WTC11 (cell line): ENCODE results near the gene LPAR2. TPM values are rescaled to one million over a fixed set of nuclear protein-coding genes. Genes with fewer than 3 reads are reported as not detected.

ENCODE experiments used
- ATAC-seq: fragments of 200-7000 bp; cut with Tn5 transposase; 2 replicates; pipeline ENCODE4 v1.10.0; 2021; ENCODE audit warnings: mild to moderate bottlenecking, moderate library complexity
- CTCF ChIA-PET: fragments of 300-600 bp; sonication (Branson Sonifier 250); formaldehyde crosslinking; loops from one replicate; lab custom pipeline; 2021; ENCODE audit warnings: antibody characterized with exemption; lab: Charles Lee
- POLR2A ChIA-PET: fragments of 350-600 bp; sonication (Branson Sonifier 250); formaldehyde crosslinking; loops from one replicate; lab custom pipeline; 2021; ENCODE audit warnings: antibody characterized with exemption; lab: Charles Lee
- DNase-seq: peaks from one replicate; pipeline ENCODE4 v3.0.0; 2021; ENCODE audit warnings: low spot score
- H3K27ac Mint-ChIP-seq: 2 replicates; pipeline ENCODE4 v1.8.0; 2021; ENCODE audit warnings: mixed read lengths
- H3K27me3 Mint-ChIP-seq: 2 replicates; pipeline ENCODE4 v1.8.0; 2021; ENCODE audit warnings: low read depth, mild to moderate bottlenecking, moderate library complexity, mixed read lengths
- H3K36me3 Mint-ChIP-seq: 2 replicates; pipeline ENCODE4 v1.8.0; 2021; ENCODE audit warnings: mixed read lengths
- H3K4me1 Mint-ChIP-seq: 2 replicates; pipeline ENCODE4 v1.8.0; 2022; ENCODE audit warnings: mixed read lengths
- H3K4me3 Mint-ChIP-seq: 2 replicates; pipeline ENCODE4 v1.8.0; 2021; ENCODE audit warnings: mild to moderate bottlenecking, moderate library complexity, mixed read lengths
- H3K9me3 Mint-ChIP-seq: 2 replicates; pipeline ENCODE4 v1.8.0; 2021; ENCODE audit warnings: mixed read lengths
- AR ChIP-seq: fragments of 250-450 bp; sonication (Bioruptor Pico); IDR thresholded peaks from 2 replicates; pipeline ENCODE4 v1.9.0; 2021; ENCODE audit warnings: mild to moderate bottlenecking
- ATF3 ChIP-seq: sonication (generic); formaldehyde crosslinking; conservative IDR thresholded peaks from 2 replicates; pipeline ENCODE4 v1.8.1; 2022; ENCODE audit warnings: mild to moderate bottlenecking, missing genetic modification reagents
- CDX4 ChIP-seq: fragments of 250-450 bp; sonication (Bioruptor Pico); IDR thresholded peaks from 2 replicates; pipeline ENCODE4 v1.9.0; 2021; ENCODE audit warnings: moderate library complexity, mild to moderate bottlenecking, inconsistent platforms, borderline replicate concordance
- CREM ChIP-seq: sonication (generic); formaldehyde crosslinking; IDR thresholded peaks from 2 replicates; pipeline ENCODE4 v1.8.1; 2022; ENCODE audit warnings: mild to moderate bottlenecking, missing genetic modification reagents, moderate library complexity
- E2F4 ChIP-seq: sonication (generic); formaldehyde crosslinking; IDR thresholded peaks from 2 replicates; pipeline ENCODE4 v1.8.1; 2022; ENCODE audit warnings: low read depth, mild to moderate bottlenecking, moderate library complexity, missing genetic modification reagents, borderline replicate concordance
- EMX1 ChIP-seq: fragments of 250-450 bp; sonication (Bioruptor Pico); IDR thresholded peaks from 2 replicates; pipeline ENCODE4 v1.8.0; 2021; ENCODE audit warnings: mild to moderate bottlenecking
- ETV6 ChIP-seq: sonication (generic); formaldehyde crosslinking; IDR thresholded peaks from 2 replicates; pipeline ENCODE4 v1.8.1; 2022; ENCODE audit warnings: mild to moderate bottlenecking, missing genetic modification reagents
- FOXK1 ChIP-seq: sonication (generic); formaldehyde crosslinking; IDR thresholded peaks from 2 replicates; pipeline ENCODE4 v1.8.0; 2022; ENCODE audit warnings: mild to moderate bottlenecking, moderate library complexity, missing genetic modification reagents
- FOXP4 ChIP-seq: sonication (generic); formaldehyde crosslinking; IDR thresholded peaks from 2 replicates; pipeline ENCODE4 v1.8.0; 2022; ENCODE audit warnings: mild to moderate bottlenecking, missing genetic modification reagents
- HMGA2 ChIP-seq: fragments of 250-450 bp; sonication (Bioruptor Pico); IDR thresholded peaks from 2 replicates; pipeline ENCODE4 v1.4.0; 2021; ENCODE audit warnings: mild to moderate bottlenecking, moderate library complexity
- NR1H2 ChIP-seq: sonication (generic); formaldehyde crosslinking; IDR thresholded peaks from 2 replicates; pipeline ENCODE4 v1.9.0; 2021; ENCODE audit warnings: mild to moderate bottlenecking, moderate library complexity, missing genetic modification reagents
- NR3C1 ChIP-seq: sonication (generic); formaldehyde crosslinking; conservative IDR thresholded peaks from 2 replicates; pipeline ENCODE4 v1.8.1; 2023; ENCODE audit warnings: low read depth, mild to moderate bottlenecking, missing genetic modification reagents
- OVOL2 ChIP-seq: fragments of 250-450 bp; sonication (Bioruptor Pico); IDR thresholded peaks from 2 replicates; pipeline ENCODE4 v1.9.0; 2021; ENCODE audit warnings: mild to moderate bottlenecking, borderline replicate concordance
- PRRX2 ChIP-seq: fragments of 250-450 bp; sonication (Bioruptor Pico); IDR thresholded peaks from 2 replicates; pipeline ENCODE4 v1.8.0; 2021; ENCODE audit warnings: mild to moderate bottlenecking
- RELA ChIP-seq: sonication (generic); formaldehyde crosslinking; IDR thresholded peaks from 2 replicates; pipeline ENCODE4 v1.8.1; 2022; ENCODE audit warnings: missing genetic modification reagents, mild to moderate bottlenecking, borderline replicate concordance
- SMAD3 ChIP-seq: sonication (generic); formaldehyde crosslinking; IDR thresholded peaks from 2 replicates; pipeline ENCODE4 v1.8.0; 2022; ENCODE audit warnings: missing genetic modification reagents, mild to moderate bottlenecking, borderline replicate concordance
- SOX15 ChIP-seq: fragments of 250-450 bp; sonication (Bioruptor Pico); IDR thresholded peaks from 2 replicates; pipeline ENCODE4 v1.9.0; 2021; ENCODE audit warnings: mild to moderate bottlenecking
- TCF7 ChIP-seq: sonication (generic); formaldehyde crosslinking; IDR thresholded peaks from 2 replicates; pipeline ENCODE4 v1.8.0; 2022; ENCODE audit warnings: mild to moderate bottlenecking, low read depth, missing genetic modification reagents, moderate library complexity
- TEAD4 ChIP-seq: sonication (generic); formaldehyde crosslinking; IDR thresholded peaks from 2 replicates; pipeline ENCODE4 v1.8.0; 2022; ENCODE audit warnings: mild to moderate bottlenecking, missing genetic modification reagents
- USF1 ChIP-seq: sonication (generic); formaldehyde crosslinking; IDR thresholded peaks from 2 replicates; pipeline ENCODE4 v1.8.0; 2022; ENCODE audit warnings: mild to moderate bottlenecking, missing genetic modification reagents
- USF2 ChIP-seq: sonication (generic); formaldehyde crosslinking; IDR thresholded peaks from 2 replicates; pipeline ENCODE4 v1.8.1; 2023; ENCODE audit warnings: mild to moderate bottlenecking, missing genetic modification reagents, moderate library complexity
- ZNF396 ChIP-seq: fragments of 250-450 bp; sonication (Bioruptor Pico); IDR thresholded peaks from 2 replicates; pipeline ENCODE4 v1.8.0; 2021; ENCODE audit warnings: mild to moderate bottlenecking, moderate library complexity, borderline replicate concordance
- ZNF416 ChIP-seq: fragments of 250-450 bp; sonication (Bioruptor Pico); IDR thresholded peaks from 2 replicates; pipeline ENCODE4 v1.9.0; 2021; ENCODE audit warnings: mild to moderate bottlenecking, inconsistent platforms
- ZNF423 ChIP-seq: fragments of 250-450 bp; sonication (Bioruptor Pico); IDR thresholded peaks from 2 replicates; pipeline ENCODE4 v2.1.2; 2022; ENCODE audit warnings: mild to moderate bottlenecking, moderate library complexity
- ZNF671 ChIP-seq: fragments of 250-450 bp; sonication (Bioruptor Pico); IDR thresholded peaks from 2 replicates; pipeline ENCODE4 v1.8.0; 2021; ENCODE audit warnings: mild to moderate bottlenecking
- total RNA-seq: library from RNA; stranded (reverse); gene quantifications from 3 replicates; pipeline ENCODE4 v1.2.3, GENCODE V29; 2021

LPAR2 gene
- total RNA-seq, 1 experiment from 2014 or later, result 44.5 TPM

GRCh38 chr19:19655051-19655594 lies 27.1 kb upstream of the LPAR2 start (continued):
- TF ChIP-seq TEAD4 (CRISPR knock-in tag), result no peak

- Mint-ChIP-seq H3K4me3 (no peak overlapping the region), H3K36me3 (peaks cover 71% of the 10 kb centered on the region), H3K9me3 (no peaks in the 10 kb centered on the region), H3K27me3 (no peaks in the 10 kb centered on the region), H3K27ac (no peak overlapping the region), H3K4me1 (no peaks in the 10 kb centered on the region)
- no peak for TF ChIP-seq CDX4
- TF ChIP-seq NR3C1, result no peak
- TF ChIP-seq EMX1, result no peak
- TF ChIP-seq SOX15, result no peak
- no peak for TF ChIP-seq E2F4 (CRISPR knock-in tag)
- no peak for TF ChIP-seq NR1H2 (CRISPR knock-in tag)
- TF ChIP-seq ZNF423 (CRISPR knock-in tag), result no peak
- TF ChIP-seq USF2, result no peak
- no peak for TF ChIP-seq HMGA2 (CRISPR knock-in tag)
- no peak for TF ChIP-seq ATF3
- TF ChIP-seq OVOL2 (CRISPR knock-in tag), result no peak
- TF ChIP-seq PRRX2 (CRISPR knock-in tag), result no peak
- ChIA-PET POLR2A (interaction anchor here (1.6 kb wide), 1 partner anchor 26 kb away, joined by 3 read pairs; the partner anchor contains the start of gene LPAR2), CTCF (no interaction called here)
- DNase-seq (no peak), ATAC-seq (no peak)
These were observed 26.4 kb upstream of the LPAR2 start for GRCh38 chr19:19654441-19654840.

- DNase-seq, result no peak
- Mint-ChIP-seq H3K4me1 (no peaks in the 10 kb centered on the region), H3K36me3 (peaks cover 71% of the 10 kb centered on the region), H3K27ac (0 out of 2 replicates have a peak overlapping the region, but pooled peaks have one; percentile 29), H3K9me3 (no peaks in the 10 kb centered on the region), H3K27me3 (no peaks in the 10 kb centered on the region), H3K4me3 (no peak overlapping the region)
- ChIA-PET CTCF (interaction anchor here (0.9 to 1.5 kb wide), 3 partner anchors 10 to 121 kb away, joined by 4 to 6 read pairs (median 5); partner anchors contain the start of gene GMIP), POLR2A (interaction anchor here (1.6 kb wide), 1 partner anchor 25 kb away, joined by 3 read pairs; the partner anchor contains the start of gene LPAR2)
- ATAC-seq, result no peak
- TF ChIP-seq FOXK1 (no peak), SMAD3 (CRISPR knock-in tag) (no peak), ZNF416 (CRISPR knock-in tag) (no peak), ETV6 (CRISPR knock-in tag) (no peak), FOXP4 (no peak), USF1 (CRISPR knock-in tag) (no peak), ZNF396 (CRISPR knock-in tag) (no peak), TCF7 (no peak), RELA (CRISPR knock-in tag) (no peak), CREM (CRISPR knock-in tag) (no peak), ZNF671 (CRISPR knock-in tag) (no peak), AR (CRISPR knock-in tag) (no peak), NR3C1 (no peak)
These were observed 25.7 kb upstream of the LPAR2 start for GRCh38 chr19:19653597-19654147.
